HUDEP-2 (cell line): ENCODE results near the gene SH3YL1.

Experiments
- DNase-seq, 76 experiments: peaks; one replicate each; lab custom pipeline; 2025; ENCODE audit not compliant: unreplicated experiment in 76 of 76; lab: John Stamatoyannopoulos, UW

The SH3YL1 gene

DNA sequence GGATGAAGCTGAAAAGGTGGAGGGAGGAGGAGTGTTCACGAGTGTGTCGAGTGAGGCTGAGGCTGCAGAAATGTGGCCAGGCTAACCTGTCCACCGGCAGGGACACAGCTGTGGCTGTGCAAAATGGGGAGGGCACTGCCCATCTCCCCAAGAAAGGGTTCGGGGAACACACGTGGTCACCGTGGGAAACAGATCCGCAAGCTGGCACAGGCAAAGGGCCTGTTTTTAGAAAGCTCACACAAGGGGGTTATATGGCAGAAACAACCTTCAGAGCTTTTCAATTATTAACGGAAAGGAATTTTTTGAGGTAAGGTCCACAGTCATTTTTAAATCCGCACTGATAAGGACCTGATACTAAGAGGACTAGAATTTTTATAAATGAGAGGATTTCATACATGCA lies 35.7 kb downstream of the SH3YL1 start:
- no peak for DNase-seq

DNA sequence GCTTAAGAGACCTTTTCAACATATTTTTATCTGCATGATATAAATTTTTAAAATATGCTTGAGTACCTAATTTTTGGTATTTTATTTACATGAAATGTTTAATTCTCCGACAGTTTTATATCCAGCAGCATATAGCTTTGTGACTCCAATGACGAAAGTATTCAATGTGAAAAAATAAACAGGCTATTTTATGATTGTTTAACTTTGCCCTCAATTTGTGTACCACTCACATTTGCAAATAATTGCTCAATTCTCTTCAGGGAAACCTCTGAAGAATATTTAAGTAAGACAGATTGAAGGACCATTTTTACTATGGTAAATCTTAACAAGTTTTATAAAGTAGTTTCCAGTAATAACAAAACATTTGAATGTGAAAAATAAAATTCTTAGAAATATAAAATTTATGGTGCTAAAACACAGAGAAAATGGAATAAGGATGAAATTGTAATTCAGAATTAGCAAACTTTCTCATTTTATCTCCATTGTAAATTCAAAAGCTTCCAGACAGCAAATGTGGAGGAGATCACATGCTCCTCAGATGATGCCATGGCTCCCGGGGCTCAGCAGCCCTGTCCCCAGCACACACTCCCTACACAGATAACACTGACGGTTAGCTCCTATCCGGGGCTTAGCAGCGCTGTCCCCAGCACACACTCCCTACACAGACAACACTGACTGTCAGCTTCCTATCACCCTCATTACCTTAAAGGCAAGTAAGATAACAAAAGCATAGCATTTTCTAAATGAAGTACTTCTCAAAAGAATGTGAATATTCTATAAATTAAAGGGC lies 39.7 kb downstream of the SH3YL1 start:
- peak in 10 of 76 experiments; percentile 0 to 47 (median 28) for DNase-seq

DNA sequence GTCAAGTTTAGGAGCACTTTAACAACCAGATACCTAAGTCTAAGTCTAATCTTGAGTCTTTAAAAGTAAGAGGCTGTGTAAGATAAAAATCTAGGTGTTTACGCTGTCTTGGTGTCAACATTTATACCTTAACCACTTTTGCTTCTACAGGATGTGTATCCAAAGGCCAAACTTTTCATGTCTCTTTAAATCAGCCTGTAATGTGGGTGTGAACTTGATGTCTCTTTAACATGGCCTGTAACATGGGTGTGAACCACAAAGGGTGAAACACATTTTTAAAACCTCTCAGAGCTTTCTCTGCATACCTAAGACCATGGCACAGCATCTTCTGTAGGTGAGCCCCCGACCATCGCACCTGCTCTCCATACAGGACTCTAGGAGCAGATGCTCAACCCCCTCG lies 40.4 kb downstream of the SH3YL1 start:
- DNase-seq, result no peak

DNA sequence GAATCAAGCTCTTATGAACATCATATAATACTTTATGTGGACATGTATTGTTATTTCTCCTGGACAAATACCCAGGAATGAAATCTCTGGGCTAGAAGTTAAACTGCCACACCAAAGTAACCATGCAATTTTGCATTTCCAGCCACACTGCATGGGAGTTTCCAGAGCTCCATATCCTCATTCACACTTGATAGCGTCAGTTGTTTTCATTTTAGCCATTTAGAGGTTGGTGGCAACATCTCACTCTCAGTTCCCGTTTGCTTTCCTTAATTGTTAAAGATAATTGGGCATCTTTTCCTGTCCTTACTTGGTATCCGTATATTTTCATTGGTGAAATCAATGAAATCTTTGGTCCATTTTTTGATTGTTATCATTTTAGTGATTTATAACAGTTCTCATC lies 47.8 kb downstream of the SH3YL1 start:
- no peak for DNase-seq

DNA sequence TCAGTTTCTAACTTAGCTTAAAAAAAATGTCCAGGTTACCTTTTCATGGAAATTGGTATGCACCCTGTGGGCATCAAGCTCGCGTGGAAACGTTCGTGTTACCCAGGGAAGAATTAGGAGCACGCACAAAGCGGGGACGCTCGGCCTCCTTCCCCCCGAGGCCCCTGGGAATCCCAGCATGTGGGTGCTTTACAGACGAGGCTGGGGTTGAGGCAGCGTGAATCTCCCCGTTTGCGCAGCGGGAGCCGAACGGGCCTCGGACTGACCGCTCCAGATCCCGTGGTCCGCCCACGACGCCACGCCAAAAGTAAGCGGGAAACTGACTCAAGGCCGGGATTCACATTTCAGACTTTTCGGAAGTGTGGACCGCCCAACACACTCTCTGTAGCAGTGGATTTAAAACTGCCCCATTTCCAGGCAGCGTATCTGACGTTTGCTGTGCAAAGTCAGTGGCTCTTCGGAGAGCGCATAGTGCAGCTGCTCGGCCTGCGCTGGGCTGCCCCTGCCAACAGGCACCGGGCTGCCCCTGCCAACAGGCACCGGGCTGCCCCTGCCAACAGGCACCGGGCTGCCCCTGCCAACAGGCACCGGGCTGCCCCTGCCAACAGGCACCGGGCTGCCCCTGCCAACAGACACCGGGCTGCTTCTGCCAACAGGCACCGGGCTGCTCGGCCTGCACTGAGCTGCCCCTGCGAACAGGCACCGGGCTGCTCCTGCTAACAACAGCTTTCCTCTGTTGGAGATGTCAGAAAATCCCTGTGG lies 49.7 kb downstream of the SH3YL1 start:
- DNase-seq, result no peak

DNA sequence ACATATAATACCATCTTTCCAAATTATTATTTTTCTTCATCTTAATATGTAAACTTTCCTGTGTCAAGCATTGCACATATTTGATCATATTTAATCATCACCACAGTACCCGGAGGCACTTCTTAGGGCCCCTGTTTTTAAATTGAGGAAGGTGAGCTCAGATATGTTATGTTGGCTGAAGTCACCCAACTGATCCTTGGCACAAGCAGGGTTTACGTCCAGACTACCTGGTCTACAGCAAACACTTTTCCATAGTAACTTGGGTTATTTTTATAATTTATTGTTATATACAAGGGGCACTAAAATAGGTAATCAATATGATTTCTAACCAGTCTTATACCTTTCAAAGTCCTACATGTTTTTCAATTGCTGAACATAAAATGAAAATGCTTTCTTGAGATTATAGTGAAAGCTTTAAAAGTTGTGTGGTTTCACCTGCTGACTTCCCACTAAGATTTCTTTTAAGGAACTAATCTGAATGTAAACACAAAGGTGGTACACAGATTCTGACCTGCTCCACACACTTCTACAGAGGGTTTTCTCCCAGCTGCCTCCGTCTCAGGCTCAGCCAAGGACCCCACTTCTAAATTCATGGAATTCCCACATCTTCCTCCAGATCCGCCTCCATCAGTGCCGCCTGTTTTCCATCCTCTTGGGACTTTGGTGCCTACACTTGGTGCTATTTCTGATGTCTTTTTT lies 52.2 kb downstream of the SH3YL1 start:
- DNase-seq, result no peak

DNA sequence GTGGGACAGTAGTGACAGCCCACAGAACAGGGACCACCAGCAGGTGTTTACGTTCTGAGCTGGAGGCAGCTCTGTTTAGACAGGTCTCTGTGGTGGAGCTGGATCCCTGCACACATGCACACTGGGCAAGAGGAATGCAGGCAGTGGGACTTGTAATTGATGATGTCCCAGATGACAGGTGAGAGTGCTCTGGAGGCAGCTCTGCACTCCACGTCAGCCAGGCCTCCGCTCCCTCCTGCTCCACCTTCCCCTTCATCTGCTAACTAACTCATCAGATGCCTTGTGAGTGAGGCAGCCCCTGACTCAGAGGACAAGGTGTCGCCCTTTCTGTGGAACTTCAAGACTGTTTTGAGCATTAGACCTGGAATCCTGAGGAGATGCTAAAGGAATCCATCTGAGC lies 53.2 kb downstream of the SH3YL1 start:
- DNase-seq, result no peak

DNA sequence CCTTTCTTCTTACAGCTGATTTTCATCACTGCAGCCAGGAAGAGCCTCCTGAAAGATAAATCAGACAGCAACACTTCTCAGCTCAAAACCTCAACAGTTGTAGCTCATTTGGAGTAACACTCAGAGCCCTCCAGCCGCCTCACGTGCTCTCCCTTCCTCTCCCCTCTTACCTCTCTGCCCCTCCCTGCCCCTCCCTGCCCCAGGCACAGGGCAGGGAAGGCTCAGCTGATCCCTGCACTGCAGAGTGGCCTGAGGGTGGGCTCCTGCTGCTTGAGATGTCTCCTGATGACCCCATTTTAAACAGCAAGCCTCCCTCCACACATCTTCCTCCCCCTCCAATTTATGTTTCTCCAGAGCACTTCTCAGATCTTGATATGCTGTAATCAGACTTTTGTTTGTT lies 54.4 kb downstream of the SH3YL1 start:
- DNase-seq, result no peak

DNA sequence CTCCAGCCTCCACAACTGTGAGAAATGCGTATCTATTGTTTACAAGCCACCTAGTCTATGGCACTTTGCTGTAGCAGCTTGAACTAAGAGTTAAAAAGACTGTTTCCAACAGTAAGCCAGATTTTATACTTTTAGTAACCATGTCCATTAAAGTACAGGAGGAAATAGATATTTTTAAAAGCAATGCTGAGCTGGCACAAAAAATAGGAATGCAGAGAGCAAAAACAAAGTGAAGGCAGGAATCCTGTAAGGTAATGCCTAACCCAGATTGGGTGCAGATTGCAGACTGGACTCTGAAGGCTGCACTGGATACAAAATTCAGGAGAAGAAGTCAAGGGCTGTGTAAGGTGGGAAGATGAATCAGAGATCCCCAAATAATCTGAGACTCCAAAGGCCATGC lies 55.5 kb downstream of the SH3YL1 start:
- no peak for DNase-seq

DNA sequence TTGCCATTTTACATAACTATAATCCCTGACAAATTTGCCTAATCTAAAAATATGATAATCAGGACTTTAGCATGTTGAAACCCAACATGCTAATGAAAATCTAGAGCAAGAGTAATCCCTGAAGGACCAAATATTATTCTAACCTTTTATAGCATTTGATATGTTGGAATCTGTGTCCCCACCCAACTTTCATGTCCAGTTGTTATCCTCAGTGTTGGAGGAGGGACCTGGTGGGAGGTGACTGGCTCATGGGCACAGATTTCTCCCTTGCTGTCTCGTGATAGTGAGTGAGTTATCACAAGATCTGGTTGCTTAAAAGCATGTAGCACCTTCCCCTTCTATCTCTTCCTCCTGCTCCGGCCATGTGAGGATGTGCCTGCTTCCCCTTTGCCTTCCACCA lies 59.8 kb downstream of the SH3YL1 start:
- DNase-seq, result no peak

DNA sequence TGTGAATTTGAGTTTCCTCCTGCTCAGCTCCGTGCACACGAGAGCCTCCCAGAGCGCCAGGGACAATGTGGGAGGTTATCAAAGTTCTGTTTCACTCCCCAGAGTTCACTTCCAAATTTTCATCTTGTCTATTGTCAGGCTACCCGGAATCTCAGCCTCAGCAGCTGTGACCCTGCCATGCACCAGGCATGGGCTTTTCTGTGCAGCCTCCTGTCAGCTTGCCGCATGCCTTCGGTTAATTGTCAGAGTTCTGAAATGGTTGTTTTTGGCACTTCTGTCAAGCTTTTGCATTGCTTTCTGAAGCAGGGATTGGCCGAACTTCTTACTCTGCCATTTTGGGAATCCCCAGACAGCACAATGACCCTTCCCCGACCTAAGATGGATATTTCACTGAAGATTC lies 60.4 kb downstream of the SH3YL1 start:
- DNase-seq, result no peak

DNA sequence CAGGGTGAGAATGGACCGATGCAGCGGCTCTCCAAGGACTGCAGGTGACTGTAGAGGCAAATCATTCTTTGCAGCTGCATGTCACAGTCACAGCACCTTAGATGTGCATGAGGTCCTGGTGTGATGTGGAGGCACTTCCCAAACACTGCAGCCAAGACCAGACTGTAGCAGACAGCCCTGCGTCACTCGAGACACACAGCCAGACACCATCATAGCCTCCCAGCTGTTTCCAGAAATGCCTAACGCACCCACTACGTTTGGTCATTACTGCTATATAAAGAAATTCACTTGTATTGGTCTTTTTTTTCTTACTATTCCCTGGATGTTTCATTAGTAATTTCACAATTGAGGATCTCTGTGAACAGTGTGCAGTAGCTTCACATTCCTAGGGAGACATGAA lies 60.9 kb downstream of the SH3YL1 start:
- no peak for DNase-seq

DNA sequence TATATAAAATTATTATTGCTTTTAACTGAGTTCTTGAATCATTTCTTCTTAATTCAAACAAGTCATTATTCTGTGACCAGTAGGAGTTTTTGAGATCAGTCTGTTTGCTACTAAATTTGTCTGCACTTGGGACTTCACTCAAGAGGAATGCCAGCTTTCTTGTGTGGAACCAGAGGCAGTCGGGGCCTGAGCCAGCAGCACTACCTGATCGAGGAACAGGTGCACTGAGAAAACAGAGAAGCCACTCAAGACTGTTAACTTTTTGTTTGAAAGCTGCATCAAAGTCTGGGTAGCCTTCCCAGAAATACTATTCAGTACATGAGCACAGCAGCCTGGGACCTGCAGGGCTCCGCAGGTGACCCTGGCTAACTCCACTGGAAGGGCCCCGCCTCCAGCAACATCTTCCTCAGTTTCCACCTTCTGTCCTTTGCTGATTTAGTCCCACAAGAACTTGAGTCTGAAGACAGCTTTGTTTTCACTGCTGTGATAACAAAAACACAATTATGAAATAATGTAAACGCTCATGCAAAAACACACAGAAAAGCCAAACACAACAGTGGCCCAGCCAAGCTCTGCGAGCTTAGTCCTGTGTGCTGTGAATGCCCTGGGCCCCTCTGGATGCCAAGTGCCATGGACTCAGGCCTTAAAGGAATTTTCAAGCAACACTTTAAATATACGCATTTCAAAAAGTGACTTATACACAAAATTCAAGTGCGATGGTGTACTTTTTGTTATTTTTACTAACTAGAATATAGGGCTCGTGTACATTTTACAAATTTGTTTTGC lies 62.0 kb downstream of the SH3YL1 start:
- DNase-seq, result no peak

DNA sequence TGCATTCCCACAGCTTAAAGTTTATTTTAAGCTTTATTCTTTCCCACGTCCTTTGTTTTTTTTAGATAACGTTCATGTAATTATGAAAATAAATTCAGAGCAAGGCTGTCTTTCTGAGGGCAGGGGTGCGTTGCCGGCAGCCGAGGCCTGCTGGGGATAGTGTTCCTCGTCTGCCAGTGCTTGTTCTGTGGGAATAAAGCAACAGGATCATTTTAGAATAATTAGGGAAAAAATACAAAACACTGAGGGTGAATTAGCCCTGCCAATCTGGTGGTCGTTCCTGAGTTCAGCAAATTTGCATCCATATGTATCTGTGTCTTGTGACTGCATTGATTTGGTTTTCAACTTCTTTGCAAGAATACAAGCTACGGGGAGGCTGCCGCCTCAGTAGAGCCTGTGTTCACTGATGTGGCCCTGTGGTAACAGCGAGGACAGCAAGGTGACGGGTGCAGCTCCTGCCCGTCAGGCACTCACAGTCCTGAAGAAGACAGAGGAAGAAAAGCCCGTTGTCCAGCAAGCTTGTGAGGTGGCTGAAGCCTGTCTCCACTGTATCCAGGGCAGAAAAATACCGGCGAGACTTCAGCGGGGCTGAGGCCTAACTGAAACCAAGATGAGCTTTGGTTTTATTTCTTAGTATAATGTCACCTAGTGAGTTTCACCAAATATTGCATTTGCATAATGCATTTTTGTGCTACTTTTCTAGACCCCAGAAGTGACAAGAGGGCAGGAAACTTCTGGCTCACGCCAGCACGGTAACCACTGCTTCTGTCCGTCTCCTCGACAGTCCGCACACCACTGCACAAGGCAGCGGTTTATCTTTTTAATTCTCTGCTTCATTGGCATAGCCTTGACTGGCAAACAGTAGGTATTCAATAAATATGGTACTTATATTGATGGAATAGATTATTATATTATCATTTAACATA lies 64.5 kb downstream of the SH3YL1 start:
- no peak for DNase-seq

DNA sequence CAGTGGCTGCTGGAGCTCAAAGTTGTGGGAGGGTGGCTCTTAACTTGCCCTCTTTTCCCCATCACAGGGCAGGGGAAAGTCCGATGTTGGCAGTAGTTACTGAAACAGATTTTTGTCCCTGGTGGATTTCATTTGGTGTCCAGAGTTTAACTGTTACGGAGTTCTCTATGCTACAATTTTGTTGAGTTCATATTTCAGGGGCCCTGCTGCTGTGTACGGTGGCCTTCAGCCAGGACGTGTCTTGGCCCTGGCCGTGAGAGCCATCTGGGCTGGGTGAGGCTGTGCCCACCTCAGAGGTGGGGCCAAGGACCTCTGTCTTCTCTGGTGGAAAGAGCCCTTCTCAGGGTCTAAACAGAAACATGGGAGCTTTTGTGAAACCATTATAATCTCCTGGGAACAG lies 67.4 kb downstream of the SH3YL1 start:
- no peak for DNase-seq

DNA sequence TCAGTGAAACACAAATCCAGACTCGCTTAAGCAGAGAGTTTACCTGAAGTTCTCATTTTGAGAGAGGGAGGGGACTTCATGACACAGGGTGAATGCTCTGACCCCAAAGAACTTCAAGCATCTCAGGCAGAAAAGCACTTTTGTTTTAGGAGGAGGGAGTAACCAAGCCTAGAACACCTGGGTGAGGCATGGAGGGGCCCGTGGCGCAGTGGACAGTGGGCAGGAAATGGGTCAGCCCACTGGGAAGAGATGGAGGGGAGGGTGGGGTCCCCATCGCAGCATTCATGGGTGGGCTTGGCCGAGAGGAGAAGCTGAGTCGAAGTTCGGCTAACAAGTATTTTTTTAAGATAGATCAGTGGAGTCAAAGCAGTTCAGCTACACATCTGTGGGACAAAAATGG lies 67.9 kb downstream of the SH3YL1 start:
- DNase-seq, result no peak

DNA sequence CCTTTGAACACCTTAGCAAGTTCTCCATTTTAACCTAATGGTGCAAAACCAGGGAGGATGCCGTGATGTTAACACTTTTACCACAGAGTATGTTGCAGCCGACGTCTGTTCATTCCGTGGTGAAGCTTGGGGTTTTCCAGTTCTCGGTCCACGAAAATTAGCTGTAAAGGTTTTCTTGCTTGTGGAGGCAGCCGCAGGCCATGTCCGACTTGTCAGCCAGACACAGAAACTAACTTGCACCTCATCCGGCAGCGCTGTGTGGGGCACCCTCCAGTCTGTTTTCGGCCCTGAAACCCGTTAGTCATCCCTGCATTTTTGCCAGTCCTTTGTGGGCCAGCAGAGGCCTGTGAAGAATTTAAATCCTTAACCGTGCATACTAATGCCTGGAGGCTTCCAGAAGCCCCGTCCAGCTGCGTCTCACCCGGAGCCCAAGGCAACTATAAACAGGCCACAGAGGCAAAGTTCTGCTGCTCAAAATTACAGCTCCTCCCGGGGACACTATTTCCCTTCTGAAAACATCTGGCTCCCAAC lies 70.6 kb downstream of the SH3YL1 start:
- DNase-seq, result no peak

DNA sequence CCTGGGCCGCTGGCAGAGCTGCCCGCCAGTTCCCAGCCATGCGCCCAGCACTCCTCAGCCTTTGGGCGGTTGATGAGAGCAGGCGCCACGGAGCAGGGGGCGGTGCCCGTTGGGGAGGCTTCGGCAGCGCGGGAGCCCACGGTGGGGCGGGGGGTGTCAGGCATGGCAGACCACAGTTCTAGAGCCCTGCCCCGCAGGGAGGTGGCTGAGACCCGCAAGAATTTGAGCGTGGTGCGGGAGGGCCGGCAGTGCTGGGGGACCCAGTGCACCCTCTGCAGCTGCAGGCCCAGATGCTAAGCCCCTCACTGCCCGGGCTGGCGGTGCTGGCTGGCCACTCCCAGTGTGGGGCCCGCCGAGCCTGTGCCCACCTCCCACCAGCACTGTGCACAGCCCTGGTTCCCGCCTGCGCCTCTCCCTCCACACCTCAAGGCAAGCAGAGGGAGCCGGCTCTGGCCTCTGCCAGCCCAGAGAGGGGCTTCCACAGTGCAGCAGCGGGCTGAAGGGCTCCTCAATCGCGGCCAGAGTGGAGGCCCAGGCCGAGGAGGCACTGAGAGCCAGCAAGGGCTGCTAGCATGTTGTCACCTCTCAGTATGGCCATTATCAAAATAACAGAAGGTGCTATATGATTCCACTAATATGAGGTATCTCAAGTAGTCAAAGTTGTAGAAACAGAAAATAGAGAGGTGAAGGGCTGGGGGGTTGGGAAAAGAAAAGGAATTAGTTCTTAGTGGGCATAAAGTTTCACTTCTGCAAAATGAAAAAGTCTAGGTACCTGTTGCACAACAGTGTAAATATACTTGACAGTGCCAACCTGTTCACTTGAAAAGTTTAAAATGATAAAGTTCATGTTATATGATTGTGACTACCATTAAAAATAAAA lies 72.3 kb downstream of the SH3YL1 start:
- DNase-seq, result no peak

DNA sequence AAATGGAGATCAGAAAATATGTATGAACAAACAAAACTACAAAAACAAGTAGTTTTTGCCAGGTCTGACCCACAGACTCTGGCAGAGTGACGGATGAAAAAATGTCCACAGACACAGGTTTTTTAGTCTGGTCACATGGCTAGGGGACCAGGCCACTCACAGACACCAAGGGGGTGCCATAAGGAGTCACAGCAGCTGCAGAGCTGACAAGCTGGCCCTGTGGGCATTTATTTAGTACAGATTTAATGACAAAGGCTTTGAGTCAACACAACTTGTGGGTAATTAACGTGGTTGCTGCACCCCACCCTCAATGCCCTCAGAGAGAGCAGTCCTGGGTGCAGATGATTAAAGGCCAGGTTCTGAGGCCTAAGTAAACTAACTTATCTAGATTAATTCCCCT lies 76.0 kb downstream of the SH3YL1 start:
- DNase-seq, result no peak
